ENCODE measurements around the gene ARHGAP27. TPM values are rescaled to one million over a fixed set of nuclear protein-coding genes. Genes with fewer than 3 reads are reported as not detected.
"Not testable (repeated sequence)": the region's sequence is repeated elsewhere in the genome, so short reads cannot be mapped to it uniquely, and the experiment has no call there.

ARHGAP27 gene
- total RNA-seq, 1 experiment from 2014 or later: 39.2 TPM

DNA sequence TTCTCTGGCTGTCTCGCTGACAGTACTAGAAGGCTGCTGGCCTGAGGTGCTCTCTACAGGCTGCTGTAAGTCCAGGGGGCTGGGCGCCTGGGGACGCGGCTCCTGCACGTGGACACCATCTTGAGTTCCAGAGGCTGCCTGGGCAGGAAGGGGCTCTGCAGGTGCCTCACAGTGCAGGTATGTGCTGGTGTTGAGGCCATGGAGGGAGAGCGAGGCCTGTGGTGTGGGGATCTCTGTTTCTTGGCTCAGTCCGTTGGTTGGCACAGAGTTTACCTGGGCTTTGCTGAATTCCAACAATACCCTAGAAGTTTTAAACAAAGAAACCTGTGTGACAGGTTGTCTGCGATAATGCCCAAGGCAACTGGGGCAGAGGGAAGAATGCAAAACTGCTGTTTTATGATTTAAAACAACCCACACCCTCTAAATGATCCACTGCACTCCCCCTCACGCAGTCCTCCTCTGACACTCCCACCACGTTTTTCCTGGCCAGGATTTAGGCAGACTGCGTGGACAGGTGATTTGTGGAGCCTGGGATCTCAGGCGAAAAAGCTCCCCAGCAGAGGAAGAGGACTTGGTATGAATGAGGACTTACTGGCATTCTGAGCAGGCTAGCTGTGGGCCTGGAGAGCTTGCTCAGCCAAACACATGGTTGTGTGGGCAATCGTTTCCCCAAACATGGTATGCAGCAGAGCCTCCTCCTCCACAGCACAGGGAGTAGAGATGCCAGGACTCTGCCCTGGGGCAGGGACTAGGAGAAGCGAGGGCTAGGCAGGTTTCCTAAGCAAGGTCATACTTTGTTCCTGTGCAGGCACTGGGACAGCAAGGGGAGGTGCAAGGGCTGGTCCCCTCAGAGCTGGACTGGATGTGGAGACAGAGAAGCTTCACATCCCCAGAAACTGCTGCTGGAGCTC lies 35.9 kb upstream of the ARHGAP27 start:
- in situ Hi-C loops (cut with HindIII; ENCODE audit: low pct_unique_long_range_greater_than_20kb, low sequenced_read_pairs); BruUV-seq (replicated peaks): not testable (repeated sequence)

DNA sequence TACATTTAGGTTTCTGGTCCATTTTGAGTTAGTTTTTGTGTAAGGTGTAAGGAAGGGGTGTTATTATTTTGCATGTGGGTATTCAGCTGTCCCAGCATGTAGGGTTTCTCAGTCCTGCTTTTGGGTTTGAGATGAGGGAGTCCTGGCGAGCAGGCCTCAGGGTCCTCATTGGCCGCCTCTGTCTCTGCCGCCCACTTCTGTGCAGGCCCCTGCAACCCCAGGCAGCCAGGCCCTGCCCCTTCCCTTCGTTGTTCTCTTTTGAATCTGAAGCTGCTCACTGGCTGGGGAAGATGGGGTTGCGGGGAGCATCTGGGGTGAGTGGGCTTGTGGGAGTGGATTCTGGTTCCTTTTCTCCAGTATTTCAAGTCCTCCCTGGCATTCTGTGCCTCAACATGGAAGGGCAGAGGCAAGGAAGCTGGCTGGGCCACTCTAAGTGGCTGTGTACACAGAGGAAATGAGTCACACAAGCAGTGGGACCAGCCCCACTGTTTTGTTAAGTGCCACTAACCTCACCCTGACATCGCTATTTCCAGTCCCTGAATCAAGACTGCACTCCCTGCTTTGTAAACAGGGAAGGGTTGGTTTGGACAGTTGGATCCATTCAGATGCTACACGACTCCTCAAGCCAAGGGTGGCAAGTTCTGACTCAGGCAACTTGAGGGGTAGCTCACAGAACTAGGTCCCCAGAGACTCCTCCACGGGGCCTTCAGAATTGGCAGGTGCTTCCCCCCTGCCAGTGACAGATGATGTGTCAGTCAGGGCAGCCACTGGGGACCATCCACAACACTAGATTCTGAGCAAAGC lies 29.1 kb upstream of the ARHGAP27 start:
- POLR2A ChIA-PET: interaction anchor here (0.6 kb wide), 1 partner anchor 9 kb away, joined by 3 read pairs; no protein-coding TSS in a partner anchor
- intact Hi-C loops (cut with micrococcal nuclease; ENCODE audit: unreplicated experiment); H3K36me3 ChIP-seq (ENCODE audit: control insufficient read depth, insufficient read depth, low read length); BruUV-seq (replicated peaks); H3K4me3 ChIP-seq (ENCODE audit: low read depth in 2 of 2, low read length in 2 of 2); H3K27me3 ChIP-seq (ENCODE audit: control insufficient read depth, insufficient read depth, low read length); H3K27ac ChIP-seq (ENCODE audit: low read length); in situ Hi-C loops (cut with HindIII; ENCODE audit: low pct_unique_long_range_greater_than_20kb, low sequenced_read_pairs); H3K9me3 ChIP-seq (ENCODE audit: control insufficient read depth, insufficient read depth, low read depth, low read length); DNase-seq (ENCODE audit: low read depth, low spot score); H3K4me1 ChIP-seq (ENCODE audit: control insufficient read depth, insufficient read depth, low read length); CTCF ChIA-PET: not testable (repeated sequence)
- ATAC-seq: peak; percentile 97

More for the DNA sequence above, 35.9 kb upstream of the ARHGAP27 start:
- H3K9me3 ChIP-seq (ENCODE audit: control insufficient read depth, insufficient read depth, low read depth, low read length); H3K36me3 ChIP-seq (ENCODE audit: control insufficient read depth, insufficient read depth, low read length); H3K4me1 ChIP-seq (ENCODE audit: control insufficient read depth, insufficient read depth, low read length); intact Hi-C loops (cut with micrococcal nuclease; ENCODE audit: unreplicated experiment); H3K27me3 ChIP-seq (ENCODE audit: control insufficient read depth, insufficient read depth, low read length); H3K27ac ChIP-seq (ENCODE audit: low read length); ATAC-seq; DNase-seq (ENCODE audit: low read depth, low spot score); CTCF ChIA-PET; H3K4me3 ChIP-seq (ENCODE audit: low read depth in 2 of 2, low read length in 2 of 2); POLR2A ChIA-PET: not testable (repeated sequence)

DNA sequence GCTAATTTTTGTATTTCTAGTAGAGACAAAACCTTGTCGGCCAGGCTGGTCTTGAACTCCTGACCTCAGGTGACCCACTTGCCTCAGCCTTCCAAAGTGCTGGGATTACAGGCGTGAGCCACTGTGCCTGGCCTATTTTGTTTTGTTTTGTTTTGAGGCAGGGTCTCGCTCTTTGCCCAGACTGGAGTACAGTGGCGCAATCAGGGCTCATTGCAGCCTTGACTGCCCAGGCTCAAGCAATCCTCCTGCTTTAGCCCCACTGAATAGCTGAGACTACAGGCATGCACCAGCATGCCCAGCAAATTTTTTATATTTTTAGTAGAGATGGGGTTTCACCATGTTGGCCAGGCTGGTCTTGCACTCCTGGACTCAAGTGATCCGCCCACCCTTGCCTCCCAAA lies 27.8 kb upstream of the ARHGAP27 start:
- ATAC-seq; H3K4me1 ChIP-seq (ENCODE audit: control insufficient read depth, insufficient read depth, low read length); H3K27ac ChIP-seq (ENCODE audit: low read length); in situ Hi-C loops (cut with HindIII; ENCODE audit: low pct_unique_long_range_greater_than_20kb, low sequenced_read_pairs); H3K27me3 ChIP-seq (ENCODE audit: control insufficient read depth, insufficient read depth, low read length); DNase-seq (ENCODE audit: low read depth, low spot score); BruUV-seq (replicated peaks); POLR2A ChIA-PET; H3K4me3 ChIP-seq (ENCODE audit: low read depth in 2 of 2, low read length in 2 of 2); intact Hi-C loops (cut with micrococcal nuclease; ENCODE audit: unreplicated experiment); H3K36me3 ChIP-seq (ENCODE audit: control insufficient read depth, insufficient read depth, low read length); CTCF ChIA-PET; H3K9me3 ChIP-seq (ENCODE audit: control insufficient read depth, insufficient read depth, low read depth, low read length): not testable (repeated sequence)

DNA sequence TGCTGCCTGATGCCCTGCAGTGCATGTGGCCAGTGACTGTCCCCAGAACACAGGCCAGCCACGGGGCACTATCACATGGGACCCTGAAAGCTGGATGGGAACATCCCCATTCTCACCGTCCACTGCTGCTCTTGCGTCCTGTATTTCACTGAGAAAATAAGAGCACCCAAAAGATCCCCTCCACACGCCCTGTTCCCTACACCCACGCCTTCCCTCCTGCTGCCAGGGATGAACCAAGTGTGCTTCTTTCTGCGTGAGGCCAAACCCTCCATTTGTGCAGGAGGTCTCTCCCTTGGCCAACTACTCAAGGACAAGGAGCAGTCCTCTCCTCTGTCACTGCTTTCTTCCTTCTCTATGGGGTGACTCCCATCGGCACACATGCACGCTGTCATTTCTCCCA lies 21.7 kb upstream of the ARHGAP27 start:
- H3K36me3 ChIP-seq (ENCODE audit: control insufficient read depth, insufficient read depth, low read length); H3K4me3 ChIP-seq (ENCODE audit: low read depth in 2 of 2, low read length in 2 of 2); DNase-seq (ENCODE audit: low read depth, low spot score); H3K27ac ChIP-seq (ENCODE audit: low read length); POLR2A ChIA-PET; ATAC-seq; intact Hi-C loops (cut with micrococcal nuclease; ENCODE audit: unreplicated experiment); H3K27me3 ChIP-seq (ENCODE audit: control insufficient read depth, insufficient read depth, low read length); H3K9me3 ChIP-seq (ENCODE audit: control insufficient read depth, insufficient read depth, low read depth, low read length); in situ Hi-C loops (cut with HindIII; ENCODE audit: low pct_unique_long_range_greater_than_20kb, low sequenced_read_pairs); H3K4me1 ChIP-seq (ENCODE audit: control insufficient read depth, insufficient read depth, low read length); CTCF ChIA-PET; BruUV-seq (replicated peaks): not testable (repeated sequence)

DNA sequence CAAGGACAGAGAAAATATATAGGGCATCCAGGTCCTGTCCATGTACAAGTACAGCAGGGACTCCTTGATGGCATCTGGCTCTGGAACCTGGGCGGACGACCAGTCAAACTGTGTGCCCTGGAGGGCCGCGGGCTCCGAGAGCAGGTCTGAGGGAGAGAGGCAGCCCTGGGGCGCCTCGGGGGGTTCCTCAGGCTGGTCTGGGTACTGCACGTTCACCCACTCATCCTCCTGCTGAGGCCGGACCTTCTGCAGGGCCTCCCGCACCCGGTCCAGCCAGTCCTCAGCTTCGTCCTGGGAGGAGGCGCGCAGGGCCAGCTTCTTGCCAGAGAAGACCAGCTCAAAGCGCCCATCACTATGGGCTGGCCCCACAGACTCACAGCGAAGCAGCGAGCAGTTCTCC lies 21.1 kb upstream of the ARHGAP27 start:
- H3K27me3 ChIP-seq (ENCODE audit: control insufficient read depth, insufficient read depth, low read length); H3K4me1 ChIP-seq (ENCODE audit: control insufficient read depth, insufficient read depth, low read length); CTCF ChIA-PET; in situ Hi-C loops (cut with HindIII; ENCODE audit: low pct_unique_long_range_greater_than_20kb, low sequenced_read_pairs); DNase-seq (ENCODE audit: low read depth, low spot score); BruUV-seq (replicated peaks); POLR2A ChIA-PET; intact Hi-C loops (cut with micrococcal nuclease; ENCODE audit: unreplicated experiment); H3K36me3 ChIP-seq (ENCODE audit: control insufficient read depth, insufficient read depth, low read length); H3K9me3 ChIP-seq (ENCODE audit: control insufficient read depth, insufficient read depth, low read depth, low read length); H3K4me3 ChIP-seq (ENCODE audit: low read depth in 2 of 2, low read length in 2 of 2); H3K27ac ChIP-seq (ENCODE audit: low read length): not testable (repeated sequence)
- ATAC-seq: peak; percentile 70; the same call in 1 of the 2 replicates

DNA sequence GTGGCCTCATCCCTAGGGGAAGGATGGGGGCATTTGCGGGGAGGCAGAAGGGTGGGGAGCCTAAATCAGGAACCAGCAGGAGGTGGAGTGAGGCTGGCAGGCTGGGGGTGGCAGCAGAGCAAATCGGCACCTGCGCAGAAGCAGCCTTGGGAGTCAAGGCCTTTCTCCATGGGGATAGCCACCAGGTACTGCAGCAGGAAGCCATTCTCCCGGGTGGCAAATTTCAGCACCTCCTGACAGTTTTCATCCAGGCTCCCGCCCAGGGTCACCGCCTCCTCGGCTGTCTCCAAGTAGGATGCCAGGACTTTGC lies 20.5 kb upstream of the ARHGAP27 start:
- H3K9me3 ChIP-seq (ENCODE audit: control insufficient read depth, insufficient read depth, low read depth, low read length); H3K4me3 ChIP-seq (ENCODE audit: low read depth in 2 of 2, low read length in 2 of 2); BruUV-seq (replicated peaks); intact Hi-C loops (cut with micrococcal nuclease; ENCODE audit: unreplicated experiment); ATAC-seq; H3K27me3 ChIP-seq (ENCODE audit: control insufficient read depth, insufficient read depth, low read length); H3K36me3 ChIP-seq (ENCODE audit: control insufficient read depth, insufficient read depth, low read length); CTCF ChIA-PET; POLR2A ChIA-PET; DNase-seq (ENCODE audit: low read depth, low spot score); in situ Hi-C loops (cut with HindIII; ENCODE audit: low pct_unique_long_range_greater_than_20kb, low sequenced_read_pairs); H3K4me1 ChIP-seq (ENCODE audit: control insufficient read depth, insufficient read depth, low read length); H3K27ac ChIP-seq (ENCODE audit: low read length): not testable (repeated sequence)

DNA sequence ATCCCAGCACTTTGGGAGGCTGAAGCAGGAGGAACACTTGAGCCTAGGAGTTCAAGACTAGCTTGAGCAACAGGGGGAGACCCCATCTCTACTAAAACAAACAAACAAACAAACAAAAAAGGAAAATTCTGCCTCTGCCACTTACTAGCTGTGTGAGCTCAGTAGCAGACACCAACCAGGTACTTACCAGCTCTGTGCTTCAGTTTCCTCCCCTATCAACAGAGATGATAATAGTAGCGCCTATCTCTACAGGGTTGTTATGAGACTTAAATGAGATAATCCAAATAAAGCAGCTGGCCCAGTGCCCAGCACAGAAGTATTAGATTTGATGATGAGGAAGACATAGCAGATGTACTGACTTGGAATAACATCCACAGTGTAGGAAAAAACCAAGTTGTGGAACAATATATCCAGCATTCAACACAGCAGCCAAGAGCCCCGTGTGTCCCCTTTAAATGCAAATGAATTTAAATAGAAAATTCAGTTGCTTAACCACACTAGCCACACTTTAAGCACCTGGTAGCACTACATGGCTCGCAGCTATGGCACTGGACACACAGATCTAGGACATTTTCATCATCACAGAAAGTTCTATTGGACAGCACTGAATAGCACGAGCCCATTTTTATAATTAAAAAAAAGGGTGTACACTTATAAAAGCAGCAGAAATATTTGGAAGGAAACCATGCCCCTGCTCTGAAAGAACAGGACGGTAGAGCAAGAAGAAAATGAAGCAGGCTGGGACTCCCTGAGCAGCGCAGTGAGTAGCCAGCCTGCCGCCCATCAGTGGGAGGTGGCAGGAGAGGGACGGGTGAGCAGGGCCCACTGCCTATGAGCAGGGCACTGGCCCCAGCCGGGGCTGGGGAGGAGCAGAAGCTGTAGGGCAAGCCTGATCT lies 19.9 kb upstream of the ARHGAP27 start:
- H3K27me3 ChIP-seq (ENCODE audit: control insufficient read depth, insufficient read depth, low read length); DNase-seq (ENCODE audit: low read depth, low spot score); intact Hi-C loops (cut with micrococcal nuclease; ENCODE audit: unreplicated experiment); H3K4me3 ChIP-seq (ENCODE audit: low read depth in 2 of 2, low read length in 2 of 2); H3K4me1 ChIP-seq (ENCODE audit: control insufficient read depth, insufficient read depth, low read length); BruUV-seq (replicated peaks); H3K27ac ChIP-seq (ENCODE audit: low read length); CTCF ChIA-PET; H3K36me3 ChIP-seq (ENCODE audit: control insufficient read depth, insufficient read depth, low read length); in situ Hi-C loops (cut with HindIII; ENCODE audit: low pct_unique_long_range_greater_than_20kb, low sequenced_read_pairs); H3K9me3 ChIP-seq (ENCODE audit: control insufficient read depth, insufficient read depth, low read depth, low read length); ATAC-seq: not testable (repeated sequence)
- POLR2A ChIA-PET: interaction anchor here (0.7 kb wide), 1 partner anchor 9 kb away, joined by 3 read pairs; no protein-coding TSS in a partner anchor
